Neural crest cell (in vitro differentiated cells): Measurements from ENCODE around the gene KANK3. TPM values are rescaled to one million over a fixed set of nuclear protein-coding genes. Genes with fewer than 3 reads are reported as not detected.
"Not testable (repeated sequence)": the region's sequence is repeated elsewhere in the genome, so short reads cannot be mapped to it uniquely, and the experiment has no call there.

Experiments used
- DNase-seq: peaks from one replicate; pipeline ENCODE4 v3.0.0; 2021; ENCODE audit warnings: low read depth, mixed read lengths, low spot score
- H3K27ac Mint-ChIP-seq: one replicate; pipeline ENCODE4 v1.8.0; 2021; ENCODE audit warnings: mild to moderate bottlenecking, mixed read lengths; ENCODE audit not compliant: unreplicated experiment
- H3K27me3 Mint-ChIP-seq: 2 replicates; pipeline ENCODE4 v1.8.0; 2021; ENCODE audit warnings: low read depth, mild to moderate bottlenecking, mixed read lengths
- H3K36me3 Mint-ChIP-seq: 2 replicates; pipeline ENCODE4 v1.8.0; 2021; ENCODE audit warnings: low read depth, mild to moderate bottlenecking, mixed read lengths
- H3K4me1 Mint-ChIP-seq: 2 replicates; pipeline ENCODE4 v1.8.0; 2021; ENCODE audit warnings: mixed read lengths
- H3K4me3 Mint-ChIP-seq: one replicate; pipeline ENCODE4 v1.8.0; 2021; ENCODE audit warnings: mild to moderate bottlenecking, mixed read lengths
- H3K9me3 Mint-ChIP-seq: 2 replicates; pipeline ENCODE4 v1.8.0; 2021; ENCODE audit warnings: mixed read lengths
- total RNA-seq: library from RNA; stranded (reverse); gene quantifications from 2 replicates; pipeline ENCODE4 v1.2.1, GENCODE V29; 2021
- TF ChIP-seq, protein P1 (sequence below): fragments of 200-600 bp; sonication (generic); conservative IDR thresholded peaks from 2 replicates; pipeline ENCODE4 v1.5.0; 2021; ENCODE audit warnings: antibody characterized with exemption, mild to moderate bottlenecking

The KANK3 gene
- total RNA-seq, 1 donor from 2014 or later = 0.77 TPM

DNA sequence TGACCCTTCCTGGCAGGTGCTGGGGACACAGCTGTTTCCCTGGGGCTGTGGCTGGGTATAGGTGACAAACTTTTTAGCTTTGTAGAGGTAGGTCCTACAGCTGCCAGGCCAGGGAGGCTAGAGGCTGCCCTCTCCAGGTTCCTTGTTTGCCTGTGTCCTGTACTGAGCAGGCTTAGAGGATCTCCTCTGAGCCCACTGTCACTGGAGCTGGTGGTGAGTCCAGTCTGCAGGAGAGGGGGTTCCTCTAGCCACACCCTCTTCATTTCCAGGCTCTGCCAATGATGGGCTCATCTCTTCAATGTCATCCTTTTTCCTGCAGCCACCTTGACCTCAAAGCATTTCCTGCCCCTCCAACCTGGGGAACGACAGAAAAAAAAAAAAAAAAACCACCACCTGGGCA is 34.5 kb upstream of the KANK3 start:
- Mint-ChIP-seq H3K4me3 (no peak overlapping the region), H3K27me3 (no peaks in the 10 kb centered on the region), H3K9me3 (no peaks in the 10 kb centered on the region), H3K27ac (no peak overlapping the region), H3K36me3 (peaks cover 11% of the 10 kb centered on the region), H3K4me1 (peaks cover 4% of the 10 kb centered on the region)
- TF ChIP-seq, protein P1, sequence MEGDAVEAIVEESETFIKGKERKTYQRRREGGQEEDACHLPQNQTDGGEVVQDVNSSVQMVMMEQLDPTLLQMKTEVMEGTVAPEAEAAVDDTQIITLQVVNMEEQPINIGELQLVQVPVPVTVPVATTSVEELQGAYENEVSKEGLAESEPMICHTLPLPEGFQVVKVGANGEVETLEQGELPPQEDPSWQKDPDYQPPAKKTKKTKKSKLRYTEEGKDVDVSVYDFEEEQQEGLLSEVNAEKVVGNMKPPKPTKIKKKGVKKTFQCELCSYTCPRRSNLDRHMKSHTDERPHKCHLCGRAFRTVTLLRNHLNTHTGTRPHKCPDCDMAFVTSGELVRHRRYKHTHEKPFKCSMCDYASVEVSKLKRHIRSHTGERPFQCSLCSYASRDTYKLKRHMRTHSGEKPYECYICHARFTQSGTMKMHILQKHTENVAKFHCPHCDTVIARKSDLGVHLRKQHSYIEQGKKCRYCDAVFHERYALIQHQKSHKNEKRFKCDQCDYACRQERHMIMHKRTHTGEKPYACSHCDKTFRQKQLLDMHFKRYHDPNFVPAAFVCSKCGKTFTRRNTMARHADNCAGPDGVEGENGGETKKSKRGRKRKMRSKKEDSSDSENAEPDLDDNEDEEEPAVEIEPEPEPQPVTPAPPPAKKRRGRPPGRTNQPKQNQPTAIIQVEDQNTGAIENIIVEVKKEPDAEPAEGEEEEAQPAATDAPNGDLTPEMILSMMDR = no peak
- no peak for DNase-seq

DNA sequence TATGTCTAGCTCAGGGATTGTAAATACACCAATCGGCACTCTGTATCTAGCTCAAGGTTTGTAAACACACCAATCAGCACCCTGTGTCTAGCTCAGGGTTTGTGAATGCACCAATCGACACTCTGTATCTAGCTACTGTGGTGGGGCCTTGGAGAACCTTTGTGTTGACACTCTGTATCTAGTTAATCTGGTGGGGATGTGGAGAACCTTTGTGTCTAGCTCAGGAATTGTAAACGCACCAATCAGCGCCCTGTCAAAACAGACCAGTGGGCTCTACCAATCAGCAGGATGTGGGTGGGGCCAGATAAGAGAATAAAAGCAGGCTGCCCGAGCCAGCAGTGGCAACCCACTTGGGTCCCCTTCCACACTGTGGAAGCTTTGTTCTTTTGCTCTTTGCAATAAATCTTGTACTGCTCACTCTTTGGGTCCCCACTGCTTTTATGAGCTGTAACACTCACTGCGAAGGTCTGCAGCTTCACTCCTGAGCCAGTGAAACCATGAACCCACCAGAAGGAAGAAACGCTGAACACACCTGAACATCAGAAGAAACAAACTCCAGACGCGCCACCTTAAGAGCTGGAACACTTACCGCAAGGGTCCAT is 33.4 kb upstream of the KANK3 start:
- H3K27me3 Mint-ChIP-seq, H3K4me3 Mint-ChIP-seq, H3K9me3 Mint-ChIP-seq, H3K27ac Mint-ChIP-seq, H3K4me1 Mint-ChIP-seq, DNase-seq: not testable (repeated sequence)
- H3K36me3 Mint-ChIP-seq = peaks cover 11% of the 10 kb centered on the region

DNA sequence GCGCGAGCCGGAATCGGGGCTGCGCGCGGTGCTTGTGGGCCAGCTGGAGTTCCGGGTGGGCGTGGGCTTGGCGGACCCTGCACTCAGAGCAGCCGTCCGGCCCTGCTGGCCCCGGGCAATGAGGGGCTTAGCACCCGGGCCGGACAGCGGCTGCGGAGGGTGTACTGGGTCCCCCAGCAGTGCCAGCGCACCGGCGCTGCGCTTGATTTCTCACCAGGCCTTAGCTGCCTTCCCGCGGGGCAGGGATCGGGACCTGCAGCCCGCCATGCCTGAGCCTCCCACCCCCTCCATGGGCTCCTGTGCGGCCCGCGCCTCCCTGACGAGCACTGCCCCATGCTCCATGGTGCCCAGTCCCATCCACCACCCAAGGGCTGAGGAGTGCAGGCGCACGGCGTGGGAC is 32.7 kb upstream of the KANK3 start:
- H3K36me3 Mint-ChIP-seq = peaks cover 11% of the 10 kb centered on the region
- DNase-seq, H3K9me3 Mint-ChIP-seq, H3K4me3 Mint-ChIP-seq, H3K4me1 Mint-ChIP-seq, H3K27me3 Mint-ChIP-seq, H3K27ac Mint-ChIP-seq: not testable (repeated sequence)

DNA sequence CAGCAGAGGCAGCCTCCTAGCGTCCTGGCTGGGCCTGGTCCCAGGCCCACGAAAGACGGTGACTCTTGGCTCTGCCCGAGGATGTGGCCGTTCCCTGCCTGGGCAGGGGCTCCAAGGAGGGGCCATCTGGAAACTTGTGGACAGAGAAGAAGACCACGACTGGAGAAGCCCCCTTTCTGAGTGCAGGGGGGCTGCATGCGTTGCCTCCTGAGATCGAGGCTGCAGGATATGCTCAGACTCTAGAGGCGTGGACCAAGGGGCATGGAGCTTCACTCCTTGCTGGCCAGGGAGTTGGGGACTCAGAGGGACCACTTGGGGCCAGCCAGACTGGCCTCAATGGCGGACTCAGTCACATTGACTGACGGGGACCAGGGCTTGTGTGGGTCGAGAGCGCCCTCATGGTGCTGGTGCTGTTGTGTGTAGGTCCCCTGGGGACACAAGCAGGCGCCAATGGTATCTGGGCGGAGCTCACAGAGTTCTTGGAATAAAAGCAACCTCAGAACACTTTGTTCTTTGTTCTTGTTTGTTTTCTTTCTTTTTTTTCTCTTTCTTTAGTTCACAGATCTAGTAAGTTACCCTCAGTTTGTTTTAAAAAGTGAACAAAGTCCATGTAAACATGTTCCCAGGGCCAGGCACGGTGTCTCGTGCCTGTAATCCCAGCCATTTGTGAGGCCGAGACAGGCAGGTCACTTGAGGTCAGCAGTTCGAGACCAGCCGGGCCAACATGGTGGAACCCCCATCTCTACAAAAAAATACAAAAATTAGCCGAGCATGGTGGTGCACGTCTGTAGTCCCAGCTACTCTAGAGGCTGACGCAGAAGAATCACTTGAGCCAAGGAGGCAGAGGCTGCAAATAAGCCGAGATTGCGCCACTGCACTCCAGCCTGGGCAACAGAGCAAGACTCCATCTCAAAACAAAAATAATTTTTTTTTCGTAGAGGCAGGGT is 31.1 kb upstream of the KANK3 start:
- Mint-ChIP-seq H3K4me1 (no peaks in the 10 kb centered on the region), H3K27me3 (no peaks in the 10 kb centered on the region), H3K4me3 (no peak overlapping the region), H3K36me3 (peaks cover 5% of the 10 kb centered on the region), H3K27ac (no peak overlapping the region), H3K9me3 (no peaks in the 10 kb centered on the region)
- TF ChIP-seq, protein P1 = no peak
- DNase-seq = no peak

DNA sequence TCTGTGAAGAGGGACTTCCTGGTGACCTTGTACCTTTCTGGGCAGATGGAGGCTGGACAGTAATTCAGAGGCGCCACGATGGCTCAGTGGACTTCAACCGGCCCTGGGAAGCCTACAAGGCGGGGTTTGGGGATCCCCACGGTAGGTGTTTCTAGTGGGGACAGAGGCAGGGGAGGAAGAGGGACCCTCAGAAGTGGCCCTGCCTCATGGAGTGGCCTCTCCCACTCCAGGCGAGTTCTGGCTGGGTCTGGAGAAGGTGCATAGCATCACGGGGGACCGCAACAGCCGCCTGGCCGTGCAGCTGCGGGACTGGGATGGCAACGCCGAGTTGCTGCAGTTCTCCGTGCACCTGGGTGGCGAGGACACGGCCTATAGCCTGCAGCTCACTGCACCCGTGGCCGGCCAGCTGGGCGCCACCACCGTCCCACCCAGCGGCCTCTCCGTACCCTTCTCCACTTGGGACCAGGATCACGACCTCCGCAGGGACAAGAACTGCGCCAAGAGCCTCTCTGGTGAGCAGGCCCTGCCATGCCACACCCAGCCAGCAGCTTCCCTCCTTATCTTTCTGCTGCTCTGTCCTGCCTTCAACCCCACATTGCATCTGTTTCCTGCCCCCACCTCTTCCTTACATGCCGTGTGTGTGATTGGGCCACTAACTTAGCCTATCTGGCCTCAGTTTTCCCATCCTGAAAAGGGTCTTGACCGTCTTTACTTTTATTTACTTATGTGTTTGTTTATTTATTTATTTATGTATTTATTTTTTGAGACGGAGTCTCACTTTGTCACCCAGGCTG is 28.1 kb upstream of the KANK3 start:
- Mint-ChIP-seq H3K27me3 (peaks cover 17% of the 10 kb centered on the region), H3K27ac (no peak overlapping the region), H3K36me3 (no peaks in the 10 kb centered on the region), H3K4me1 (peaks cover 9% of the 10 kb centered on the region), H3K9me3 (no peaks in the 10 kb centered on the region), H3K4me3 (no peak overlapping the region)
- no peak for DNase-seq
- TF ChIP-seq, protein P1 = no peak

DNA sequence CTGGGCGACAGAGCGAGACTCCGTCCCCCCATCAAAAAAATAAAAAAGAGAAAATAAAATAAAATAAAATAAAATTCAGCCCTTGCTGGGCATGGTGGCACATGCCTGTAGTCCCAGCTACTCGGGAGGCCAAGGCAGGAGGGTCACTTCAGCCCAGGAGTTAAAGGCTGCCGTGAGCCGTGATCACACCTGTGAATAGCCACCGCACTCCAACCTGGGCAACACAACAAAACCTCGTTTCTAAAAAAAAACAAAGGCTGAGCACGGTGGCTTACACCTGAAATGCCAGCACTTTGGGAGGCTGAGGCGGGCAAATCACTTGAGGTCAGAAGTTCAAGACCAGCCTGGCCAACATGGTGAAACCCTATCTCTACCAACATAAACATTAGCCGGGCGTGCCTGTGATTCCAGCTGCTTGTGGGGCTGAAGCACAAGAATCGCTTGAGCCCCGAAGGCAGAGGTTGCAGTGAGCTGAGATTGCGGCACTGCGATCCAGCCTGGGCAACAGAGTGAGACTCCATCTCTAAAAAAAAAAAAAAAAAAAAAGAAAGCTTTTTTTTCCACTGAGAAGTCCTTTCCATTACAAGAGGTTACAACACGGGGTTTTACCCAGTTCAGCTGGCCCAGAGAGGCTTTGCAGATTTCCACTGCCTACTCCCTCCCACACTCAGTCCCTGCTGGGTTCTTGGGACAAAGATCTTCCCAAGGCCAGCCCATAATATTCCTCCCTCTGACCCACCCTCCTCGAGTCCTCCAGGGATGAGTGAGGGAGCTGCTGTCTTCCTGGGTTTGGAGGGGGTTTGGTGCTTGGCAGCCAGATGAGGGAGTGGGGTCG is 27.3 kb upstream of the KANK3 start:
- Mint-ChIP-seq H3K27me3 (peaks cover 25% of the 10 kb centered on the region), H3K9me3 (no peaks in the 10 kb centered on the region), H3K4me1 (peaks cover 9% of the 10 kb centered on the region), H3K4me3 (no peak overlapping the region), H3K27ac (no peak overlapping the region), H3K36me3 (no peaks in the 10 kb centered on the region)
- TF ChIP-seq, protein P1 = no peak
- no peak for DNase-seq
